ENCODE data around the gene COG5. TPM values are rescaled to one million over a fixed set of nuclear protein-coding genes. Genes with fewer than 3 reads are reported as not detected.

Gene COG5
- total and polyA plus RNA-seq, 2 of the 4 experiments (the other 2 are of a cell fraction), result 18.5 to 27.4 TPM

DNA sequence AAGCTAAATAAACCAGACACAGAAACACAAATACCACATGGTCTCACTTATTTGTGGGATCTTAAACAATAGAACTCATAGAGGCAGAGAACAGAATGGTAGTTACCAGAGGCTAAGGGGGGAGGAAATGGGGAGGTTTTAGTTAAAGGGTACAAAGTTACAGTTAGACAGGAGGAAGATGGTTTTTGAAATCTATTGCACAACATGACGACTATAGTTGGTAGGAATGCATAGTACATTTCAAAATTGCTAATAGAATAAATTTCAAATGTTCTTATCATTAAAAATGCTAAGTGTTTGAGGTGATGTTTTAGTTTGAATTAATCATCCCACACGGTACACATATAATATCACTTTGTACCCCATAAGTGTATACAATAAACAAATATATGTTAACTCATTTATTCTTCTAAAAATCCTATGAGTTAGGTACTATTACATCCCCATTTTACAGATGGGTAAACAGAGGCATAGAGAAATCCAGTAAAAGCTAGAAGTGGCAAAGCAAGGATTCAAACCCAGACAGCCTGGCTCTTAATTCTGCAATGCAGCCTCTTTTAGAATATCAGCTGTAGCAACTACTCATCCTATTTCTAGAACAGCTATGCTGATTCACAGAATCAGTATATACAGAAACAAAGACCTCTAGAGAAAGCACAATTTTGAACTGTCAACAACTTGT, 344.0 kb downstream of the COG5 start:
- no CpG with 5 or more reads among the region's 2 CpGs for WGBS, 2 experiments (ENCODE audit: extremely low coverage in 2 of 2, insufficient read length in 1 of 2)
- CTCF ChIA-PET, result no interaction called here

More for the DNA sequence above, 344.0 kb downstream of the COG5 start:
- Histone ChIP-seq H3K36me3 (ENCODE audit: control insufficient read depth, insufficient read depth, low read length) (no peaks in the 10 kb centered on the region; the same call in 1 of the 2 replicates), H4K5ac (ENCODE audit: low read depth, low read length) (no peak overlapping the region), H3K9me3 (ENCODE audit: control insufficient read depth, insufficient read depth, low read length) (no peaks in the 10 kb centered on the region; the same call in 1 of the 2 replicates), H2BK15ac (ENCODE audit: low read depth, low read length) (no peak overlapping the region), H4K20me1 (ENCODE audit: insufficient read depth, low read length) (no peaks in the 10 kb centered on the region), H3K14ac (replicated peaks; ENCODE audit: low read depth, low read length) (no peak overlapping the region), H2AFZ (replicated peaks; ENCODE audit: low read length, poor library complexity) (no peak overlapping the region), H2BK20ac (ENCODE audit: low read depth, low read length) (no peak overlapping the region), H3K9ac (ENCODE audit: low read depth, low read length) (no peak overlapping the region), H3K56ac (ENCODE audit: extremely low read depth, insufficient read depth, low read length) (no peak overlapping the region), H3K79me1 (ENCODE audit: low read depth in 1 of 2, low read length in 2 of 2) (peaks cover 0 to 4% of the 10 kb centered on the region in 2 experiments; a peak in 1 of 4 replicates), H3K4me1 (ENCODE audit: control insufficient read depth, insufficient read depth, low read length) (peaks cover 3% of the 10 kb centered on the region; the same call in 1 of the 2 replicates), H4K91ac (ENCODE audit: insufficient read depth, low read depth, low read length) (no peak overlapping the region), H4K8ac (ENCODE audit: low read depth in 2 of 2, low read length in 2 of 2) (no peak overlapping the region), H2BK5ac (ENCODE audit: low read depth, low read length, poor library complexity, severe bottlenecking) (no peak overlapping the region), H2BK120ac (ENCODE audit: low read depth, low read length) (no peak overlapping the region), H3K4ac (ENCODE audit: low read depth, low read length) (no peak overlapping the region), H3K18ac (ENCODE audit: low read depth, low read length) (no peak overlapping the region), H3K4me2 (ENCODE audit: low read depth, low read length) (no peak overlapping the region), H2AK5ac (ENCODE audit: low read depth, low read length) (no peak overlapping the region), H3K9me1 (ENCODE audit: insufficient read depth, low read length) (peaks cover 6% of the 10 kb centered on the region), H3K27ac (ENCODE audit: insufficient read depth, low read length) (no peak overlapping the region), H2AK9ac (replicated peaks; ENCODE audit: low read depth, low read length, poor library complexity) (no peak overlapping the region), H3K27me3 (ENCODE audit: control insufficient read depth, insufficient read depth, low read length) (no peaks in the 10 kb centered on the region), H3K4me3 (ENCODE audit: insufficient read depth, low read depth, low read length) (no peak overlapping the region), H3K23ac (ENCODE audit: low read depth, low read length) (no peak overlapping the region)
- TF ChIP-seq NFE2L2 (IDR thresholded peaks at IDR 0.05; ENCODE audit: low read depth, low read length), result no peak
- TF ChIP-seq CEBPB (IDR thresholded peaks at IDR 0.05; ENCODE audit: low read depth, low read length), result peak; percentile 78
- in situ Hi-C loops (cut with MboI; ENCODE audit: low sequenced_read_pairs) (no loop called here), dilution Hi-C loops (cut with HindIII; ENCODE audit: low sequenced_read_pairs, unreplicated experiment) (no loop called here), intact Hi-C loops (cut with micrococcal nuclease) (no loop called here)
- POLR2A ChIA-PET (ENCODE audit: unreplicated experiment), result no interaction called here
- ATAC-seq (ENCODE audit: low read depth), result no peak
- BruUV-seq (replicated peaks), result no TSS peak
- no peak for DNase-seq

Data from IMR-90 (cell line).